ELF-1 (cell line): ENCODE measurements around the gene SLC25A39.

Source experiments
- DNase-seq: peaks from one replicate; pipeline ENCODE4 v3.0.0-alpha.2; 2016; ENCODE audit warnings: low read depth, low spot score

The SLC25A39 gene

GRCh38 chr17:44279666-44280391 is 44.8 kb downstream of the SLC25A39 start:
- peak; percentile 70 for DNase-seq

- DNase-seq, result no peak
Observed at GRCh38 chr17:44279346-44279665, 45.3 kb downstream of the SLC25A39 start.

DNA sequence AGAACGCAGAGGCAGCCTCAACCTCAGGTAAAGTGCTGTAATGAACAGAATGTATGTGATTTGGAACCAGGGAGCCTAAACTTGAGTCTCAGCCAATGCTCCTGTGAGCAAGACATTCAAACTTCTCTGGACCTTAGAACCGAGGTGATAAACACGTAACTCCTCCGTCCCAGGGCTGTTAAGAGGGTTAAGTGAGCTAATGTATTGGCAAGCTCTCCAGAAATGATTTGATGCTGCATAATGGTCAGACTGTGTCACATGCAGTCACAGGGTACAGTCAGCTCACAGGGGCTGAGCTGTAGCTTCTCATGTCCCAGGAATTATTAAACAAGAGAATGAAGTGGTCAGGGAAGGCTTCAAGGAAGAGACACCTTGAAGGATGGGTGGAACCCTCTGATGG is 46.6 kb downstream of the SLC25A39 start:
- no peak for DNase-seq

DNA sequence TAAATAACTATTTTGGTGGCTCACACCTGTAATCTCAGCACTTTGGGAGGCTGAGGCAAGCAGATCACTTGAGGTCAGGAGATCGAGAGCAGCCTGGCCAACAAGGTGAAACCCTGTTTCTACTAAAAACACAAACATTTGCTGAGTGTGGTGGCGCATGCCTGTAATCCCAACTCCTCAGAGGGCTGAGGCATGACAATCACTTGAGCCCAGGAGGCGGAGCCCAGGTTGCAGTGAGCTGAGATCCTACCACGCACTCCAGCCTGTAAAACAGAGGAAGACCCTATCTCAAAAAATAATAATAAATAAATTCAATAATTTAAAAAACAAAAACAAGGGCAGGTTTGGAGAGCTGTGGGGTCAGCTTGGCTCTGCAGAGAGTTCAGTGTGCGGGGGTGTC is 51.0 kb downstream of the SLC25A39 start:
- no peak for DNase-seq

DNA sequence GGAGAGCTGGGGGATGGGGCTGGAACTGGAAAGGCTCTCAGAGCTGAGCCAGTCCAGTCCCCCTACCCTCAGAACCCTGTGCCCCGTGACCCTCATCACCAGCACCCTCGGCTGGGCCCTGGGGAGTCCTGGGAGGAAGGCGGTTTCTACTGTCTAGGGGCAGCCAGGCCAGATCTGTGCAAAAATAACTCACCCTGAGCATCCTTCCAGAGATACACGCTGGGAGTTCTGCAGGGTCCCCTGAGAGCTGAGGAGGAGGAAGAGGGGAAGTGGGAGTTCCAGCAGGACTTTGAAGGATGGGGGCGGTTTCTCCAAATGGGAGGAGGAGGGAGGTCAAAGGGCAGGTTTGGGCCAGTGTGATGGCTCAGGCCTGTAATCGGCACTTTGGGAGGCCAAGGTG is 51.7 kb downstream of the SLC25A39 start:
- no peak for DNase-seq

- no peak for DNase-seq
Observed at GRCh38 chr17:44272321-44272951, 52.2 kb downstream of the SLC25A39 start.
